ENCODE data around the gene OGT. TPM values are rescaled to one million over a fixed set of nuclear protein-coding genes. Genes with fewer than 3 reads are reported as not detected.
A peak's percentile ranks its signal among the peaks of the same experiment; 100 is the strongest.

The OGT gene
- total RNA-seq, 5 donors from 2014 or later (not counting 1 experiment from before 2014, with no cell fraction given), result 438 to 548 (median 460) TPM

DNA sequence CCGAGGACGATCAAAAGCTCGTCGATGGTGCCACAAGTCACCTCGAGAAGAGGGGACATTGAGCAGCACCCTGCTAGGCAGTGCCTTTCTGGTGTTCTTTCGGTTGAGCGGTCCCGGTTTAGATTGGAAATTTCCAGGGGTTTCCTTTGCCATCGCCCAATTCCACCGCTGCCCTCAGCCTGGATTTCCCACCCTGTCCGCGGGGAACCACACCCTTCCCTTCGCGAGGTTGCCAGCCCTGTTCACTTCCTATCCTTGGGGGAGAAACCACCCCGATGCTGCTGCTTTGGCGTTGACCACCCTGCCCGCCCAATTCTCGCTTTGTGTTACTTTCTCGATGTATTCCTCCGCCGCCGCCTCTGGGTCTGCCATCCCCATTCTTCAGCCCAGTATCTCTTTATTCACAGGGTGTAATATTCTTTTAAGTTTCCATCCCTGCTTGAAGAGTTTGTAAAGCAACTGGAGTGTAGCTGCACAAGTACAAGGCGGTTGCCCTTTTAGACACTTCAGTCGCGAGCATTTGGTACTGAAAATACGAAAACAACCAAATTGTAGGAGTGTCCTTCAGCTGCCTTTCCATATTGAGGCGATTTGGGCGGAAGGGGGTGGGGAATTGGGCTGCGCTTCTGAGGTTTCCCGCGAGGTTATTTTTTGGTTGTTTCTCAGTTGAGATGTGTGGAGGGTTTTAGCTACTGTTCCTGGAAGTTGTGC, 1.1 kb downstream of the OGT start:
- H3K36me3 ChIP-seq (ENCODE audit: control insufficient read depth in 2 of 2, extremely low read depth in 1 of 2, insufficient read depth in 1 of 2, low read length in 1 of 2), result peaks cover 0 to 7% of the 10 kb centered on the region in 2 donors
- ATAC-seq (replicated peaks in 1 of 4) (peak; percentile 17 to 41 (median 36)), DNase-seq (peak; percentile 22 to 77 (median 57))
- H3K4me3 ChIP-seq (ENCODE audit: control insufficient read depth in 1 of 2, extremely low read depth in 1 of 2, low read length in 1 of 2), result peak overlapping the region; percentile 91 to 92
- Mint-ChIP-seq H3K4me3 (peak overlapping the region; percentile 97 to 99 (median 98)), H3K36me3 (peaks cover 22% of the 10 kb centered on the region), H3K27ac (peak overlapping the region; percentile 93 to 99), H3K9me3 (no peaks in the 10 kb centered on the region), H3K27me3 (peaks cover 0 to 3% of the 10 kb centered on the region in 2 donors), H3K4me1 (peaks cover 27 to 39% (median 37%) of the 10 kb centered on the region in 3 donors)
- ChIA-PET CTCF (interaction anchor here (0.7 to 1.2 kb wide), 4 partner anchors 20 to 336 kb away, joined by 3 to 4 read pairs (median 3); no protein-coding TSS in a partner anchor), POLR2A (interaction anchor here (0.5 to 3.4 kb wide), 11 partner anchors 10 to 168 kb away, joined by 3 to 18 read pairs (median 4); partner anchors contain the start of gene TAF1 (in 1 of the 2))
- 0% methylated on average over 8 of the region's 31 CpGs for WGBS (ENCODE audit: insufficient coverage)
- no peaks in the 10 kb centered on the region for H3K9me3 ChIP-seq
- H3K4me1 ChIP-seq (ENCODE audit: control insufficient read depth in 1 of 2, extremely low read depth in 1 of 2, insufficient read depth in 2 of 2, low read length in 2 of 2), result peaks cover 9 to 22% of the 10 kb centered on the region in 2 experiments
- H3K27me3 ChIP-seq (replicated peaks in 1 of 2; ENCODE audit: control insufficient read depth in 2 of 2, extremely low read depth in 1 of 2, insufficient read depth in 2 of 2, low read length in 1 of 2), result no peaks in the 10 kb centered on the region
- peak overlapping the region; percentile 93 for H3K27ac ChIP-seq (ENCODE audit: low read length)

DNA sequence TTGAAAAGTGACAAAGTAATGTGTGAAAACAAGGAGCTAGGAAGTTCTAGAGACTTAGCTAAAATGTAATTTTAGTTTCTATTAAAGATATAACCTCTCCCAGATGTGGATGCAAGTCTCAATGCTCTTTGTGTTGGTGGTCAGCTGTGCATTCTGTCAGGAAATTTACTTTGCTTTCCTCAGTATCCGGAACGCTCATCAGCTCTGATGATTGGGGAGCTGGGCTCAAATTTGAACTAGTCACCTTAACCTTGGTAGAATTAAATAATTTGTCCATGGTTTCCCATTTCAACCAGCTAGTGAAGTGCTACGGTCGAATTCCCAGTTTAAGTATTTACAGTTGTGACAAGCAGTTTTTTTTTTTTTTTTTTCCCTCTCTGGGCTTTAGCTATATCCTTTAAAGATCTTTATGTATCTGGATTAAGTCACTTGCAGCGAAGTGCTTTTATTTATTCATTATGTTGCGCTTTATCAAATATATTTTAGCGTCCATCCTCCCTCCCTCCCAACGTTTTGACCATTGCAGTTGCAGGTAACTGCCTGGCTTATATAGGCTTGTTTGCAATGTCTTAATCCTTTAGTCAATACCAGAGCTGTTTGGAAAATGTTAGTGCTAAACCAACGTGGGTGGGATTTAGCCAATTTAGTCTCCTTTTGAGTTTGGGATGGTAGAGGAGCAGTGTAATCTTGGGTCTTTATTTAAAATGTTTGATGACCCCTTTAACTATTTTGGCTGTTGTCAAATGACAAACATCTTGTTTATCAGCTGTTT, 2.1 kb downstream of the OGT start:
- Histone ChIP-seq H3K4me1 (ENCODE audit: control insufficient read depth in 1 of 2, extremely low read depth in 1 of 2, insufficient read depth in 2 of 2, low read length in 2 of 2) (peaks cover 10 to 27% of the 10 kb centered on the region in 2 experiments), H3K9me3 (no peaks in the 10 kb centered on the region), H3K27me3 (replicated peaks in 1 of 2; ENCODE audit: control insufficient read depth in 2 of 2, extremely low read depth in 1 of 2, insufficient read depth in 2 of 2, low read length in 1 of 2) (no peaks in the 10 kb centered on the region), H3K4me3 (ENCODE audit: control insufficient read depth in 1 of 2, extremely low read depth in 1 of 2, low read length in 1 of 2) (peak overlapping the region; percentile 91 to 92), H3K27ac (ENCODE audit: low read length) (peak overlapping the region; percentile 93), H3K36me3 (ENCODE audit: control insufficient read depth in 2 of 2, extremely low read depth in 1 of 2, insufficient read depth in 1 of 2, low read length in 1 of 2) (peaks cover 0 to 10% of the 10 kb centered on the region in 2 donors)
- ATAC-seq (replicated peaks in 1 of 4) (no peak), DNase-seq (no peak)
- Mint-ChIP-seq H3K9me3 (no peaks in the 10 kb centered on the region), H3K27ac (peak overlapping the region; percentile 93 to 99), H3K27me3 (peaks cover 0 to 3% of the 10 kb centered on the region in 2 donors), H3K36me3 (peaks cover 27% of the 10 kb centered on the region), H3K4me1 (peaks cover 32 to 42% (median 41%) of the 10 kb centered on the region in 3 donors), H3K4me3 (peak overlapping the region; percentile 97 to 99 (median 98))
- ChIA-PET CTCF (interaction anchor here in 1 of 2 donors (0.7 to 1.2 kb wide), 4 partner anchors 15 to 337 kb away, joined by 3 to 11 read pairs (median 4); no protein-coding TSS in a partner anchor), POLR2A (interaction anchor here (0.6 to 3.4 kb wide), 13 partner anchors 9 to 252 kb away, joined by 3 to 18 read pairs (median 5); partner anchors contain the start of genes NONO (in 1 of the 2) and TAF1 (in 1 of the 2))
- no CpG with 5 or more reads among the region's 9 CpGs for WGBS (ENCODE audit: insufficient coverage)

GRCh38 chrX:71536285-71536684, 3.4 kb downstream of the OGT start:
- ChIA-PET CTCF (interaction anchor here (0.6 kb wide), 4 partner anchors 14 to 106 kb away, joined by 3 to 4 read pairs (median 4); no protein-coding TSS in a partner anchor), POLR2A (interaction anchor here in 1 of 2 donors (0.6 to 0.7 kb wide), 3 partner anchors 9 to 772 kb away, joined by 3 to 12 read pairs (median 3); no protein-coding TSS in a partner anchor)
- H3K4me3 ChIP-seq (ENCODE audit: control insufficient read depth in 1 of 2, extremely low read depth in 1 of 2, low read length in 1 of 2), result peak overlapping the region; percentile 38 to 55
- H3K27ac ChIP-seq (ENCODE audit: low read length), result peak overlapping the region; percentile 32
- Mint-ChIP-seq H3K9me3 (no peaks in the 10 kb centered on the region), H3K27me3 (peaks cover 0 to 6% of the 10 kb centered on the region in 2 donors), H3K27ac (peak overlapping the region; percentile 81 to 83), H3K36me3 (peaks cover 35% of the 10 kb centered on the region), H3K4me3 (peak overlapping the region; percentile 97 to 99 (median 98)), H3K4me1 (peaks cover 36 to 43% (median 40%) of the 10 kb centered on the region in 3 donors)
- no peaks in the 10 kb centered on the region for H3K9me3 ChIP-seq
- no CpG with 5 or more reads among the region's 5 CpGs for WGBS (ENCODE audit: insufficient coverage)
- peaks cover 0 to 13% of the 10 kb centered on the region in 2 donors for H3K36me3 ChIP-seq (ENCODE audit: control insufficient read depth in 2 of 2, extremely low read depth in 1 of 2, insufficient read depth in 1 of 2, low read length in 1 of 2)
- H3K27me3 ChIP-seq (replicated peaks in 1 of 2; ENCODE audit: control insufficient read depth in 2 of 2, extremely low read depth in 1 of 2, insufficient read depth in 2 of 2, low read length in 1 of 2), result no peaks in the 10 kb centered on the region
- ATAC-seq (replicated peaks in 1 of 4) (no peak), DNase-seq (no peak)
- peaks cover 15 to 27% of the 10 kb centered on the region in 2 experiments for H3K4me1 ChIP-seq (ENCODE audit: control insufficient read depth in 1 of 2, extremely low read depth in 1 of 2, insufficient read depth in 2 of 2, low read length in 2 of 2)

- H3K36me3 Mint-ChIP-seq, result peaks cover 42% of the 10 kb centered on the region
- H3K27me3 ChIP-seq (replicated peaks in 1 of 2; ENCODE audit: control insufficient read depth in 2 of 2, extremely low read depth in 1 of 2, insufficient read depth in 2 of 2, low read length in 1 of 2), result no peaks in the 10 kb centered on the region
- H3K27ac Mint-ChIP-seq, result peak overlapping the region; percentile 5 to 49
- peak overlapping the region; percentile 74 to 98 (median 97) for H3K4me3 Mint-ChIP-seq
- peaks cover 18 to 26% of the 10 kb centered on the region in 2 experiments for H3K4me1 ChIP-seq (ENCODE audit: control insufficient read depth in 1 of 2, extremely low read depth in 1 of 2, insufficient read depth in 2 of 2, low read length in 2 of 2)
- peak overlapping the region; percentile 18 for H3K27ac ChIP-seq (ENCODE audit: low read length)
- WGBS (ENCODE audit: insufficient coverage), result no CpG with 5 or more reads among the region's 9 CpGs
- H3K9me3 ChIP-seq, result no peaks in the 10 kb centered on the region
- H3K9me3 Mint-ChIP-seq, result no peaks in the 10 kb centered on the region
- peak overlapping the region in 1 of 2 donors; percentile 38 for H3K4me3 ChIP-seq (ENCODE audit: control insufficient read depth in 1 of 2, extremely low read depth in 1 of 2, low read length in 1 of 2)
- peaks cover 0 to 7% of the 10 kb centered on the region in 2 donors for H3K27me3 Mint-ChIP-seq
- CTCF ChIA-PET, result interaction anchor here in 1 of 2 donors (0.6 to 0.7 kb wide), 2 partner anchors 15 to 19 kb away, joined by 3 to 5 read pairs; no protein-coding TSS in a partner anchor
- DNase-seq, result no peak
- peaks cover 41 to 49% (median 47%) of the 10 kb centered on the region in 3 donors for H3K4me1 Mint-ChIP-seq
- ATAC-seq (replicated peaks in 1 of 4), result no peak
- peaks cover 0 to 13% of the 10 kb centered on the region in 2 donors for H3K36me3 ChIP-seq (ENCODE audit: control insufficient read depth in 2 of 2, extremely low read depth in 1 of 2, insufficient read depth in 1 of 2, low read length in 1 of 2)
- POLR2A ChIA-PET, result interaction anchor here in 1 of 2 donors (0.7 kb wide), 1 partner anchor 17 kb away, joined by 3 read pairs; no protein-coding TSS in a partner anchor
Measured at GRCh38 chrX:71537743-71538142, 4.8 kb downstream of the OGT start.

GRCh38 chrX:71540801-71541200, 7.9 kb downstream of the OGT start:
- DNase-seq (no peak), ATAC-seq (replicated peaks in 1 of 4) (peak in 3 of 4 experiments; percentile 29 to 41 (median 30))
- no CpG with 5 or more reads among the region's 3 CpGs for WGBS (ENCODE audit: insufficient coverage)
- peaks cover 49 to 73% (median 70%) of the 10 kb centered on the region in 3 donors for H3K4me1 Mint-ChIP-seq
- H3K36me3 Mint-ChIP-seq, result peaks cover 37% of the 10 kb centered on the region
- Histone ChIP-seq H3K4me1 (ENCODE audit: control insufficient read depth in 1 of 2, extremely low read depth in 1 of 2, insufficient read depth in 2 of 2, low read length in 2 of 2) (peaks cover 18 to 41% of the 10 kb centered on the region in 2 experiments), H3K9me3 (no peaks in the 10 kb centered on the region), H3K36me3 (ENCODE audit: control insufficient read depth in 2 of 2, extremely low read depth in 1 of 2, insufficient read depth in 1 of 2, low read length in 1 of 2) (peaks cover 0 to 33% of the 10 kb centered on the region in 2 donors), H3K27me3 (replicated peaks in 1 of 2; ENCODE audit: control insufficient read depth in 2 of 2, extremely low read depth in 1 of 2, insufficient read depth in 2 of 2, low read length in 1 of 2) (no peaks in the 10 kb centered on the region), H3K27ac (ENCODE audit: low read length) (peak overlapping the region; percentile 12), H3K4me3 (ENCODE audit: control insufficient read depth in 1 of 2, extremely low read depth in 1 of 2, low read length in 1 of 2) (peak overlapping the region; percentile 19 to 21)
- CTCF ChIA-PET, result interaction anchor here in 1 of 2 donors (0.9 kb wide), 1 partner anchor 9 kb away, joined by 4 read pairs; no protein-coding TSS in a partner anchor
- peak overlapping the region; percentile 54 to 97 (median 70) for H3K4me3 Mint-ChIP-seq
- H3K27me3 Mint-ChIP-seq, result peaks cover 0 to 7% of the 10 kb centered on the region in 2 donors
- H3K9me3 Mint-ChIP-seq, result no peaks in the 10 kb centered on the region
- peak overlapping the region; percentile 11 to 65 for H3K27ac Mint-ChIP-seq
- POLR2A ChIA-PET, result no interaction called here

Measured in T-cell (primary cell).